ENCODE results near the gene COL4A5.
A peak's percentile ranks its signal among the peaks of the same experiment; 100 is the strongest.

COL4A5 gene

DNA sequence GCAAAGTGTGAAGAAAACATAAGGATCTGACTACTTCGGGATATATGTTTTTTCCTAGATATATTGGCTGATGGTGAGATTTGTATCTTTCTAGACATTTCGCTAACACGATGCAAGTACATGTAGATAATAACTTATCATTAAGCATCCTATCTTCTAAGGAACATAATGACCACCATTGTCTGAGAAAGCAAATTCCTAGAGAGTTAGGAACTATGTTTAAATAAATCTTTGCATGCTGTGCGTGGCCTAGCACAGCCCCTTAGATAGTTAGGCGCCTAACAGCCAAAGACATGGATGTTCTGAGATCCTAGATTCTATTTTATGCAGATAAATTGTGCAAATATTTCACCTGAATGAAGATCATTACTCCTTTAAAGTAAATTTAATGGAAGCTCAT lies 4.4 kb upstream of the COL4A5 start:
- no peak overlapping the region for H3K4me3 ChIP-seq (ENCODE audit: low read depth, low read length)
- ChIA-PET POLR2A (no interaction called here), CTCF (interaction anchor here (0.5 to 0.6 kb wide), 2 partner anchors 33 to 211 kb away, joined by 3 to 5 read pairs; no protein-coding TSS in a partner anchor)
- no peak overlapping the region for H3K27ac ChIP-seq (ENCODE audit: extremely low read depth, low read depth, low read length)
- H3K9me3 ChIP-seq (ENCODE audit: control insufficient read depth, insufficient read depth, low read depth, low read length) = no peaks in the 10 kb centered on the region
- no peaks in the 10 kb centered on the region for H3K36me3 ChIP-seq (ENCODE audit: control insufficient read depth in 2 of 2, insufficient read depth in 1 of 2, low read length in 2 of 2)
- H3K4me1 ChIP-seq (ENCODE audit: control insufficient read depth, insufficient read depth, low read length) = no peaks in the 10 kb centered on the region
- no peak for TF ChIP-seq ZNF785 (tag by site-specific recombination; IDR thresholded peaks at IDR 0.05)
- TF ChIP-seq, protein P1, sequence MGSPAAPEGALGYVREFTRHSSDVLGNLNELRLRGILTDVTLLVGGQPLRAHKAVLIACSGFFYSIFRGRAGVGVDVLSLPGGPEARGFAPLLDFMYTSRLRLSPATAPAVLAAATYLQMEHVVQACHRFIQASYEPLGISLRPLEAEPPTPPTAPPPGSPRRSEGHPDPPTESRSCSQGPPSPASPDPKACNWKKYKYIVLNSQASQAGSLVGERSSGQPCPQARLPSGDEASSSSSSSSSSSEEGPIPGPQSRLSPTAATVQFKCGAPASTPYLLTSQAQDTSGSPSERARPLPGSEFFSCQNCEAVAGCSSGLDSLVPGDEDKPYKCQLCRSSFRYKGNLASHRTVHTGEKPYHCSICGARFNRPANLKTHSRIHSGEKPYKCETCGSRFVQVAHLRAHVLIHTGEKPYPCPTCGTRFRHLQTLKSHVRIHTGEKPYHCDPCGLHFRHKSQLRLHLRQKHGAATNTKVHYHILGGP (tag by site-specific recombination; IDR thresholded peaks at IDR 0.05) = 0 out of 2 replicates have a peak, but pooled peaks have one; percentile 52

DNA sequence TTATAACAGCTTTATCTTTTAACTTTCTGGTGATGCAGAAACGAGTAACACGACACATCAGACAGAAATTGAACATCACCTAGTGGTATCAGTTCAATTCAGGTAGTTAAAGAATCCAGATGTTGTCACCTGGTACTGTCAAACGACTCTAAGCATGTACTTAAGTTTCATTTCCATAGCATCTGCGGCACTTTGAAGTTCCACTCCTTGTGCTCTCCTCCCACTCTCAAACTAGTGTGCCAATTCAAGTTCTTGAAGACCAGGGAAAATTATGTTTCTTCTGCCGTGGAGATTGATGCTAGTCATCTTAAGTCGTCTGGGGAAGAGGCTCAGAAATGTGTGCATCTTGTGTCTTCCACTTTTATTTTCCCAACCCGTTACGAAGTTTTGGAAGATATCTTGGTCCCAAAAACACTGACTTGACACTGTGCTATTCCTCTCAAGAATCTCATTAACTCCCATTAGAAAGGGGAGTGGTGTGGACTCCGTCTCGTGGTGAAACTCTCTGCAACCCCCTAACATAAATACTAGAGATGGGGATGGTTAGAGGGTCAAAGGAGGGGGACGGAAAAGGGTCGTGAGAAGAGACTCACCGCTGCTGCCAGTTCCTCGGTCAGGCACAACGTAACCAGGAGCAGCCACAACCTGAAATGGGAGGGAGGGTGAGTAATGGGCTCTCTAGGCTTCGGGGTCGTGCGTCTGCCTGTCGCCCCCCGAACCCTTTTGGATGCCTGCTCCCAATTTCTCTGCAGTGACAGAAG lies 2.1 kb upstream of the COL4A5 start:
- CTCF ChIA-PET = interaction anchor here (1.0 kb wide), 1 partner anchor 59 kb away, joined by 4 read pairs; no protein-coding TSS in a partner anchor
- POLR2A ChIA-PET = no interaction called here
- no peaks in the 10 kb centered on the region for H3K36me3 ChIP-seq (ENCODE audit: control insufficient read depth in 2 of 2, insufficient read depth in 1 of 2, low read length in 2 of 2)

DNA sequence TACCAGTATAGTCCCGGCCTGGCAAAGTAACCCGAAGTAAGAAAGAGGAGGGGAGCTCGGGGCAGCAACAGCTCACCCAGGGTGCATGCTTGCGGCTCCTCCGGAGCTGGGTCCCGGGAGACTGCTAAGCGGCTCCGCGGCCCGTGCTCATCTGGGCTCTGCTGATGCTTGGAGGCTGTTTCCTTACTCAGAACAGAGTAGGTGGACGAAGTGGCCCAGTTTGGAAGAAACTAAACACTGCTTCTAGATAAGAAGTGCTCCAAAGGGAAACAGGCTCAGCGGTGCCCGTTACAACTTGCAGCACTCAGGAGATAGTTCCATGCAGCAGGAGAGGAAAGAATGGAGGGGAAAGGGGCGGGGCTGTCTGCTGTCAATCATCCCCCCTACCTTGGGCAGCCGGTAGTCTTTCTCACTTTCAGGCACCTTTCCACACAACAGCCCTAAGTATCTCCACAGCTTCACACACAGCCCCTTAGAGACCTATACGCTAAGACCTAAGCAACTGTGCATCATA lies 1.5 kb upstream of the COL4A5 start, which contains the start of gene COL4A6:
Gene COL4A6, minus strand, starts transcription at position 313 of the 514 bp plus-strand sequence. Its CDS starts 226 bp downstream, at position 87.
- Histone ChIP-seq H3K27ac (ENCODE audit: extremely low read depth, low read depth, low read length) (no peak within 1 kb of the TSS; the same call in none of the 2 replicates), H3K9me3 (ENCODE audit: control insufficient read depth, insufficient read depth, low read depth, low read length) (no peaks in the 10 kb centered on the region), H3K4me1 (ENCODE audit: control insufficient read depth, insufficient read depth, low read length) (peaks cover 4% of the 10 kb centered on the region; the same call in 1 of the 2 replicates), H3K4me3 (ENCODE audit: low read depth, low read length) (peak within 1 kb of the TSS; percentile 54), H3K36me3 (ENCODE audit: control insufficient read depth in 2 of 2, insufficient read depth in 1 of 2, low read length in 2 of 2) (no peaks in the 10 kb centered on the region)
- CTCF ChIA-PET = interaction anchor here (1.0 to 1.4 kb wide), 2 partner anchors 60 to 214 kb away, joined by 4 to 5 read pairs; no protein-coding TSS in a partner anchor
- POLR2A ChIA-PET = no interaction called here
- TF ChIP-seq ZNF777 (tag by site-specific recombination; IDR thresholded peaks at IDR 0.05; ENCODE audit: borderline replicate concordance) (no peak), ZNF221 (tag by site-specific recombination; IDR thresholded peaks at IDR 0.05; ENCODE audit: borderline replicate concordance) (no peak), PRDM1 (tag by site-specific recombination; IDR thresholded peaks at IDR 0.05) (peak; percentile 43; the same call in 1 of the 2 replicates), ZNF174 (tag by site-specific recombination; IDR thresholded peaks at IDR 0.05) (no peak), ZBTB7A (tag by site-specific recombination; IDR thresholded peaks at IDR 0.05; ENCODE audit: low read depth) (no peak), ZNF366 (tag by site-specific recombination; conservative IDR thresholded peaks at IDR 0.05) (peak; percentile 84), ZNF132 (tag by site-specific recombination; IDR thresholded peaks at IDR 0.05; ENCODE audit: borderline replicate concordance) (no peak), MEIS1 (CRISPR knock-in tag; IDR thresholded peaks at IDR 0.05; ENCODE audit: borderline replicate concordance) (no peak), MZF1 (tag by site-specific recombination; IDR thresholded peaks at IDR 0.05; ENCODE audit: borderline replicate concordance) (no peak), ZNF16 (tag by site-specific recombination; IDR thresholded peaks at IDR 0.05; ENCODE audit: low read depth) (no peak), FEZF1 (tag by site-specific recombination; IDR thresholded peaks at IDR 0.05) (no peak), ZNF530 (tag by site-specific recombination; IDR thresholded peaks at IDR 0.05; ENCODE audit: low read depth) (no peak), ZNF791 (tag by site-specific recombination; IDR thresholded peaks at IDR 0.05) (no peak), YY2 (tag by site-specific recombination; IDR thresholded peaks at IDR 0.05) (no peak), ZNF423 (tag by site-specific recombination; IDR thresholded peaks at IDR 0.05) (no peak), ZNF529 (tag by site-specific recombination; IDR thresholded peaks at IDR 0.05; ENCODE audit: insufficient replicate concordance) (no peak), ZNF610 (tag by site-specific recombination; IDR thresholded peaks at IDR 0.05; ENCODE audit: borderline replicate concordance) (no peak), ZNF747 (tag by site-specific recombination; IDR thresholded peaks at IDR 0.05) (no peak), ZBTB20 (tag by site-specific recombination; IDR thresholded peaks at IDR 0.05) (peak; percentile 63), ZNF514 (tag by site-specific recombination; IDR thresholded peaks at IDR 0.05) (no peak), KLF8 (tag by site-specific recombination; IDR thresholded peaks at IDR 0.05) (no peak), ZEB2 (tag by site-specific recombination; IDR thresholded peaks at IDR 0.05) (0 out of 2 replicates have a peak, but pooled peaks have one; percentile 36), SP2 (tag by site-specific recombination; IDR thresholded peaks at IDR 0.05) (peak; percentile 38), ZNF266 (tag by site-specific recombination; IDR thresholded peaks at IDR 0.05; ENCODE audit: low read depth) (no peak), ZNF311 (tag by site-specific recombination; IDR thresholded peaks at IDR 0.05; ENCODE audit: borderline replicate concordance) (no peak)
- TF ChIP-seq, protein P2, sequence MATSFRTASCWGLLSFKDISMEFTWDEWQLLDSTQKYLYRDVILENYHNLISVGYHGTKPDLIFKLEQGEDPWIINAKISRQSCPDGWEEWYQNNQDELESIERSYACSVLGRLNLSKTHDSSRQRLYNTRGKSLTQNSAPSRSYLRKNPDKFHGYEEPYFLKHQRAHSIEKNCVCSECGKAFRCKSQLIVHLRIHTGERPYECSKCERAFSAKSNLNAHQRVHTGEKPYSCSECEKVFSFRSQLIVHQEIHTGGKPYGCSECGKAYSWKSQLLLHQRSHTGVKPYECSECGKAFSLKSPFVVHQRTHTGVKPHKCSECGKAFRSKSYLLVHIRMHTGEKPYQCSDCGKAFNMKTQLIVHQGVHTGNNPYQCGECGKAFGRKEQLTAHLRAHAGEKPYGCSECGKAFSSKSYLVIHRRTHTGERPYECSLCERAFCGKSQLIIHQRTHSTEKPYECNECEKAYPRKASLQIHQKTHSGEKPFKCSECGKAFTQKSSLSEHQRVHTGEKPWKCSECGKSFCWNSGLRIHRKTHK (tag by site-specific recombination; IDR thresholded peaks at IDR 0.05) = no peak

More for the DNA sequence above, 2.1 kb upstream of the COL4A5 start:
- Histone ChIP-seq H3K9me3 (ENCODE audit: control insufficient read depth, insufficient read depth, low read depth, low read length) (no peaks in the 10 kb centered on the region), H3K27ac (ENCODE audit: extremely low read depth, low read depth, low read length) (no peak overlapping the region; the same call in 1 of the 2 replicates), H3K4me1 (ENCODE audit: control insufficient read depth, insufficient read depth, low read length) (peaks cover 4% of the 10 kb centered on the region; the same call in 1 of the 2 replicates), H3K4me3 (ENCODE audit: low read depth, low read length) (peak overlapping the region; percentile 52)
- TF ChIP-seq ZNF335 (tag by site-specific recombination; conservative IDR thresholded peaks at IDR 0.05) = peak; percentile 65
- 0 out of 2 replicates have a peak, but pooled peaks have one; percentile 15 for TF ChIP-seq ZNF600 (tag by site-specific recombination; IDR thresholded peaks at IDR 0.05)
- TF ChIP-seq ZNF426 (tag by site-specific recombination; IDR thresholded peaks at IDR 0.05) = no peak
- peak; percentile 94 for TF ChIP-seq TCF7L2 (IDR thresholded peaks at IDR 0.05; ENCODE audit: borderline replicate concordance, low read depth, low read length)
